HG02678 (cell line): Measurements from ENCODE around the gene FYN.
A peak's percentile ranks its signal among the peaks of the same experiment; 100 is the strongest.

Experiments
- ATAC-seq: cut with Tn5 transposase; IDR thresholded peaks from one replicate; pipeline ENCODE4 v1.9.1; 2021; ENCODE audit warnings: mild to moderate bottlenecking, moderate library complexity; ENCODE audit not compliant: unreplicated experiment

FYN gene

DNA sequence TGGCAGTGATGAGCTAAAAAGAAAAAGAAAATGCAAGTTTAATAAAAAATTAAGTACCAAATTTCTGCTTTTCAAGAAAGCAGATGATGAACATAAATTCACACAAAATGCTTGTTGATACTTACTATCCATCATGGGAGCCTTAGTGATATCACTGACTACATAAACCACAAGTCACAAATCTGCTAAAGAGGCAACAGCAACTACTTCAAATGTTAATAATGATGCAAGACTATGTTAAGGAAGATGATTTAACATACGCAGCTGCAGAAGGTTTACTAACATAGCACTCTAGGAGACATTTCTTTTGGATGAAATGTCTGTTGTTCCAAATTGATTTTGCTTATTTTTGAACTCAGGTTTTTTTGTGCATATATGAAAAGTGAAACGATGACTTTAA, 18.6 kb downstream of the FYN start:
- ATAC-seq: no peak

DNA sequence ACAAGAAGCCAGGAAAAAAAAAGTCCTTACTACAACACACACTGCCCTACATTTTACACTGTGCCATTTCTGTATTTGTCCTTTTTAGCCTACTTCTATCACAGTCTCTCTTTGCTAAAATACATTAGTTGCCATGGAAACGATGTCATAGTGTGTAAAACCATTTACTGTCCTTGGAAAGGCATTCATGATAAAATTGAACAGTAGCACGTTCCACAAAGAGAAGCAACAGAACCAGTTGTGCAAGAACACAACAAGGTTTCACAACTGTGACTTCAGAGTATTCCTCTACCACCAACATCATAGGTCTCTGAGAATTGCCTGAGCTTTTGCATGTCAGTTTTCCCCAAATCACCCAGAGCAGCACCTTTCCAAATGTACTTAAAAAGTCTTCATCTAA, 20.5 kb downstream of the FYN start:
- no peak for ATAC-seq

GRCh38 chr6:111850295-111850937, 22.8 kb downstream of the FYN start:
- peak; percentile 57 for ATAC-seq

- no peak for ATAC-seq
Observed at GRCh38 chr6:111849298-111849697, 24.0 kb downstream of the FYN start.

DNA sequence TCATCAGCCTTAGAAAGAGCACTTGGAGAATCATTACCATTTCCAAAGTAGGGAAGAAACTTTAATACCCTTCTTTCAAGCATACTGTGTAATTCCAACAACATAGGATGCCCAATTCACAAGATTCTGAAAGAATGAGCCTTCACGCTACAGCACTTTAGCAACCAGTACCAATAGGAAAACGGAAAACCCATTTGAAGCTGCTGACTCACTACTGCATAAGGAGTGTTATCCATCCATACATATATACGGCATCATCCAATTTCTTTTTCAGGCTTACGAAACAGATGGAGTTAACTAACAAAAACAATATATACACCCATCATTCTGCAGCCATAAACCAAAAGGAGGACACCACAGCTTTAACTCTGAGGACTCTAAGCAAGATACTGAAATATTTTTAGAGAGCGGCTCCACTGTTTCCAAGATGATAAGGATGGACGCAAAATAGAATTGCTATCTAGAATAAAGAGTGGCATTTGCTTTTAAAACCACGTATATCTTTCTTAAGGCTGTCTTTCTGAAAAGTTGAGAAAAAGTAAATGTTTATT, 24.9 kb downstream of the FYN start:
- no peak for ATAC-seq

GRCh38 chr6:111846492-111847409, 26.5 kb downstream of the FYN start:
- ATAC-seq: no peak

DNA sequence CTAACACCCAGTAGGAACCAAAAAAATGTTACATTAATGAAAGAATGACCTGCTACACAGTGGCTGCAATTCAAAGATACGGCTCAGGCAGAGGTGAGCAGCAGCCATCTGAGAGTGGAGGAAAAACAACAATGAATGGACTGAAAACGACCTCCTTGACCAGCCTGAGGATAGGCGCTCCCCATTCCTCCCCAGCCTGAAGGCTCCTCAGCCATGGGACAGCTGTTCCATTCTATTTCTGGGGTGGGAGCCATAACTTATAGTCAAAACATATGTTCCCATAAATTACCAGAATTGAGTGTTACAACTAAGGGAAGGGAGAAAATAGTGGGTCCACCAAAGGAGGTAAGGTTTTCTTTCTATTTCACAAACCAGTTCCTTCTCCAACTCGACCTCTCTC, 27.2 kb downstream of the FYN start:
- ATAC-seq: no peak

DNA sequence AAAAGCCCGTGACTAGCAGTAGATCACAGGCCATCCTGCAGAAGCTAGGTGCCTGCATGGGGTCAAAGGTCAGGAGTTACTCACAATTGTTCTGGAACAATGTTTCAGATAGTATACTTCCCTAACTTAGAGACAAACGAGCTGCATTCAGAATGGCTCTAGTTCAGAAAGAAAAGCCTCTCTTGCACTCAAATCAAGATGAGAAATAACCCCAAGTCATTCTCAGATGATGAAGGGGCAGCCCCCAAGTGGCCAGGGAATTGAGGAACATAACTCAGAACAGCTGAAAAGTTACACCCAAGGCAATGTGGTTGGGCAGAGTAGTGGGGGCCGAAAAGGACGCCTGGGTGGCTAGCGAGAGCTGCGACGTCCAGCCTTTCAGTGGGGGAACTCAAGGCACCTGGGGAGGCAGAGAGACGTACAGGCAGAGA, 27.8 kb downstream of the FYN start:
- peak; percentile 54 for ATAC-seq

- ATAC-seq: no peak
Observed at GRCh38 chr6:111844921-111845320, 28.3 kb downstream of the FYN start.

DNA sequence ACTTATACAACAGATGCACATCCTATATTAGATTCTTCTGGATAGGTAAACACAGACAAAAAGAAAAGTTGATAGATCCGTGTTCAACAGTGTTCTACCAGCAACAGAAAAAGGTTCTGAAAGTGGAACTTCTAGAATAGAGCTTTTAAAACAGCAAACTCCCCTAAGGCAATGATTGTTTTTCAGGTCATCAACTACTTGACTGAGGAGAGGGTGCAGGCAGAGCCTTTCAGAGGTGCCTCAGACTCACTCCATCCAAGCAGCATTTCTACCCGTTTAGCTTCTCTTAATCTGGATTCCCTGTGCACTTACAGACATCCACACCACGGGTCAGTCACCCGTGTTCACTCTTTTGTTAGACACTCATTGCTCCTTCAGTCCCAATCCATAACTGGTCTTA, 28.9 kb downstream of the FYN start:
- ATAC-seq: peak; percentile 46

- peak; percentile 48 for ATAC-seq
Observed at GRCh38 chr6:111843347-111844147, 29.7 kb downstream of the FYN start.

- no peak for ATAC-seq
Observed at GRCh38 chr6:111842891-111843290, 30.4 kb downstream of the FYN start.

DNA sequence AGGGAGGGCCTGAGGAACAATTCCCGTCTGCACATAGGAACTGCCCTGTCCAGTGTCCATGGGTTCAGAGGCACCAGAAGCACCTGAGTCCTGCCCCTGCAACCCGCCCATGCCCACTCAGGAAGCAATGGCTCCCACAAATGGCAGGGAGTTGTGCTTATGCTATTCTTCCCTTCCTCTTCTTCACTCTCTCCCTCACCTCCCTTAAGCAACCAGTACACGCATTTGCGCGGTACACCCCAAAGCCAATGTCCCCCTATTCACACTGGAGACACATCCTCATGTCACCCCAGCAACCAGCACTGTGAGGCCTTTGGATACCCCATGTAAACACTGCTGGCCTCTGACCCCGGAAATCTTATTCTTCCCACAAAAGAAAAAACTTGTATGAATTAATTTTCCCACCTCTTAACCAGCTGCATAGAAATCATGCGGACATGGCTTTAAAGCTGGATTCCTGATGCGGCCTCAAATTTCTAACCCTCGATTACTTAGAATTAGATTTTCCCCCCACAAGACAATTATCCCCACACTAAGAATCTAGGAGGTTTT, 30.9 kb downstream of the FYN start:
- no peak for ATAC-seq

GRCh38 chr6:111841822-111842221, 31.4 kb downstream of the FYN start:
- ATAC-seq: no peak

DNA sequence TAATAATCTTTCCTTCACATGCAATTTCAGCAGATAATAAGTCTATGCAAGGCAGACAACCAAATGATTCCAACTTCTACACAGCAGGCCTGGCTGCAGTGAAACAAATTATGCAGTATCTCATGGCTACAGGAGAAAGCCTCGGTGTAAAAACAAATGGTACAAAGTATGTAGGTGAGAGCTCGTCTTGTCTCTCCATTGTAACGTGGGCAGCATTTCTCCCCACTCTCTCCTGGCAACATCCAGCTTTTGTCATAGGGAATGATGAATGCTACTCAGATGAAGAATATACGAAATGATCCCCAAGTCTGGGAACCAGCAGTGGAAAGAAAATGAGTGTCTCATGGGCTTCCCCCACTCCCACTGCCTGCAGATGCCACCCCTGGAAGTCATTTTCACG, 32.4 kb downstream of the FYN start:
- no peak for ATAC-seq

DNA sequence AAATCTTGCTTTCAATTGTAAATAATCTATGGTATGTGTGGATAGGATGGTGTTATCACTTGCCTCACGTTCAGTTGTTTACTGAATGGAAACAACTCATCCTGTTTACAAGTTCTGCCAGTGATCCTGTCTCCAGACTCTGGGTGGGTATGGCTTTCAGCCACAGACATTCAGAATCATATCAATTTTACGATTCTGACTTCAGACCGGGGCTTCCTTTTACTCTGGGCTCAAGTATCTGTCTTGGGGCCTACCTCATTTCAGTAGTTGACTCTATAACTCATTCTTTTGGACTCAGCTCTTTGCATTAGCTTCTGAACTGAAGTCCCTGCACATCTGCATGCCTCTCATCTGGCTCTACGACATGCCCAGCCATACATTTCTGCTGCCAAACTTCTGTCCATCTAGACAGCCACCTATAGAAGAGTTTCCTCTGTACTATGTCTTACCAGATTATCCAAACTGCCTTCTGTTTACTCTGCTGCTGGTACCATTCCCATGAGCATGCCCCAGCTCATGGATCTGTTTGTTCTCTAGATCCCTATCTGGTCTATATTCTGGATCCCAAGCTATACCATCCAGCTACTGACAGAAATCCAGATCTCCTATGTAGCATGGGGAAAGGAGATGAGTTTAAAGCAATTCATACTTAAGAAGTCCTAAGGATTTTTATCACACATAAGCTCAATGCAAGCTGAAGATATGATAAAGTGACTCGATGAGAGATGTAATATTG, 34.3 kb downstream of the FYN start:
- no peak for ATAC-seq

GRCh38 chr6:111837641-111838500, 35.4 kb downstream of the FYN start:
- peak; percentile 69 for ATAC-seq

- ATAC-seq: no peak
Observed at GRCh38 chr6:111837007-111837406, 36.2 kb downstream of the FYN start.

- no peak for ATAC-seq
Observed at GRCh38 chr6:111835807-111836206, 37.4 kb downstream of the FYN start.
